SK-MEL-5 (cell line): ENCODE results near the gene VWA2. TPM values are rescaled to one million over a fixed set of nuclear protein-coding genes. Genes with fewer than 3 reads are reported as not detected.

ENCODE experiments used
- total RNA-seq: library from RNA; depleted of rRNA; stranded (reverse); fragments of >200 nt; shearing (Covaris generic); gene quantifications from 2 replicates; pipeline ENCODE4 v1.2.3, GENCODE V29; 2014; rRNA removed

The VWA2 gene
- total RNA-seq, 1 experiment from 2014 or later = not detected

Other genes with a start within 250 kb of the VWA2 start
- gene ADRB1, start 195.4 kb upstream of the VWA2 start, total RNA-seq = 2.9 and 3.3 TPM in 2 replicates
- 6.5 and 7.6 TPM in 2 replicates for gene CCDC186, start 65.1 kb upstream of the VWA2 start, total RNA-seq
- not detected in 2 replicates for gene TDRD1, start 59.9 kb upstream of the VWA2 start, total RNA-seq
- gene AFAP1L2, start 165.2 kb downstream of the VWA2 start, total RNA-seq = 0.37 and 1.0 TPM in 2 replicates